ENCODE results near the gene TCEA2. TPM values are rescaled to one million over a fixed set of nuclear protein-coding genes. Genes with fewer than 3 reads are reported as not detected.

TCEA2 gene
- total RNA-seq, 1 experiment from 2014 or later: 16.7 TPM

- no peak for DNase-seq (ENCODE audit: low read depth)
Measured at GRCh38 chr20:64091340-64091739, 28.3 kb downstream of the TCEA2 start.

GRCh38 chr20:64091770-64092169 is 28.8 kb downstream of the TCEA2 start:
- DNase-seq (ENCODE audit: low read depth): no peak

GRCh38 chr20:64092258-64093012 is 29.4 kb downstream of the TCEA2 start:
- DNase-seq (ENCODE audit: low read depth): no peak

GRCh38 chr20:64093013-64093503 is 30.1 kb downstream of the TCEA2 start:
- no peak for DNase-seq (ENCODE audit: low read depth)

- no peak for DNase-seq (ENCODE audit: low read depth)
Measured at GRCh38 chr20:64095455-64095854, 32.5 kb downstream of the TCEA2 start.

- DNase-seq (ENCODE audit: low read depth): no peak
Measured at GRCh38 chr20:64095927-64096326, 32.9 kb downstream of the TCEA2 start.

- DNase-seq (ENCODE audit: low read depth): no peak
Measured at GRCh38 chr20:64096535-64096934, 33.5 kb downstream of the TCEA2 start.

- DNase-seq (ENCODE audit: low read depth): no peak
Measured at GRCh38 chr20:64098471-64099013, 35.5 kb downstream of the TCEA2 start.

- DNase-seq (ENCODE audit: low read depth): no peak
Measured at GRCh38 chr20:64099086-64099786, 36.2 kb downstream of the TCEA2 start.

GRCh38 chr20:64099880-64100565 is 37.0 kb downstream of the TCEA2 start:
- DNase-seq (ENCODE audit: low read depth): no peak

GRCh38 chr20:64100566-64100888 is 37.5 kb downstream of the TCEA2 start:
- DNase-seq (ENCODE audit: low read depth): no peak

GRCh38 chr20:64100946-64101688 is 38.1 kb downstream of the TCEA2 start:
- DNase-seq (ENCODE audit: low read depth): no peak

- no peak for DNase-seq (ENCODE audit: low read depth)
Measured at GRCh38 chr20:64101731-64102621, 39.0 kb downstream of the TCEA2 start.

- DNase-seq (ENCODE audit: low read depth): no peak
Measured at GRCh38 chr20:64102647-64103354, 39.8 kb downstream of the TCEA2 start.

GRCh38 chr20:64103871-64104666 is 41.1 kb downstream of the TCEA2 start:
- no peak for DNase-seq (ENCODE audit: low read depth)

GRCh38 chr20:64104667-64105451 is 41.9 kb downstream of the TCEA2 start:
- no peak for DNase-seq (ENCODE audit: low read depth)

GRCh38 chr20:64105846-64106434 is 42.9 kb downstream of the TCEA2 start:
- DNase-seq (ENCODE audit: low read depth): no peak

Data from HT1080 (cell line).